ENCODE results near the gene TMEM131L. TPM values are rescaled to one million over a fixed set of nuclear protein-coding genes. Genes with fewer than 3 reads are reported as not detected.

Gene TMEM131L
- total and polyA plus RNA-seq, 2 donors (not counting 3 experiments of a cell fraction or from before 2014, with no cell fraction given), result 7.7 to 21.2 TPM

DNA sequence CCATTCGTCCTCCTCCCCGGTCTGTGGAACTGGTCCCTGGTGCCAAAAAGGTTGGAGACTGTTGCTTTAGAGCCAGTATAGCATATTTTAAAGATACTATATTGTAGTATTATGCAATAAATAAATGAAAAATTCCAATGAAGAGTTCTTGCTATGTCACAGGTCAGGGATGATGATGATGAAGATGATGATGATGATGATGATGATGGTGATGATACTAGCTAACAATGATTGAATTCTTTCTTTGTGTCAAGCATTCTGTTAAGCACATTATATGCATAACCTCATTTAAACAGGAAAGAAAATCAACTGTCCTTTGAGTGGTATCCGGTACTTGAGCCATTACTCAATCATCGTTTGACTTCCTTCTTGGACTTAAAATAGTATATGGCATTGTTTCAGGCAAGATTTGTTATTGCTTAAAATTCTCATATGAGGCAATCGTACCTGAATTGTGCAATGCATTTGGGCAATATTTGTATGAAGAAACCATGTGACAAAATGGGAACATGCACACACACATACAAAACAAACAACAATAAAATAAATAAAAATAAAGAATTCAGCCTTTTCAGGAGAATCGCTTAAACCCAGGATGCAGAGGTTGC lies 195.2 kb downstream of the TMEM131L start:
- FAIRE-seq (peak; percentile 79), DNase-seq (ENCODE audit: low read depth, low spot score) (peak; percentile 32)
- intact Hi-C loops (cut with micrococcal nuclease) (loop anchor here (2.0 kb wide), 1 partner anchor 15 kb away; no protein-coding TSS in a partner anchor), dilution Hi-C loops (cut with MboI; ENCODE audit: extremely low pct_ligation_motif_present, low sequenced_read_pairs) (no loop called here)
- no peaks in the 10 kb centered on the region for H3K9me1 ChIP-seq (replicated peaks; ENCODE audit: control insufficient read depth, extremely low read depth, insufficient read depth, low read length)
- no peaks in the 10 kb centered on the region for H3K79me2 ChIP-seq (ENCODE audit: control insufficient read depth, insufficient read depth, low read length)
- H3K4me3 ChIP-seq (replicated peaks in 1 of 3; ENCODE audit: insufficient read depth in 1 of 3, low read depth in 1 of 3, low read length in 3 of 3), result no peak overlapping the region
- H2AFZ ChIP-seq (ENCODE audit: low read depth, low read length), result no peak overlapping the region
- H3K4me2 ChIP-seq (ENCODE audit: insufficient read depth, low read length), result no peak overlapping the region
- H4K20me1 ChIP-seq (replicated peaks; ENCODE audit: control insufficient read depth, extremely low read depth, insufficient read depth, low read length), result no peaks in the 10 kb centered on the region
- ChIA-PET POLR2A (no interaction called here), CTCF (no interaction called here)
- H3K4me1 ChIP-seq (ENCODE audit: control insufficient read depth, extremely low read depth, insufficient read depth, low read length), result no peaks in the 10 kb centered on the region
- H3K27me3 ChIP-seq (ENCODE audit: control insufficient read depth in 2 of 2, insufficient read depth in 2 of 2, low read length in 2 of 2), result peaks cover 0 to 3% of the 10 kb centered on the region in 2 experiments
- peak; percentile 14 for TF ChIP-seq JUN (IDR thresholded peaks at IDR 0.05; ENCODE audit: borderline replicate concordance, insufficient read depth, insufficient read length, low read depth)
- no peak for TF ChIP-seq GATA2 (IDR thresholded peaks at IDR 0.05; ENCODE audit: insufficient read depth, insufficient read length, low read depth, low read length)
- H3K36me3 ChIP-seq (ENCODE audit: control insufficient read depth in 2 of 2, extremely low read depth in 1 of 2, insufficient read depth in 2 of 2, low read length in 2 of 2), result no peaks in the 10 kb centered on the region
- H3K9ac ChIP-seq (replicated peaks; ENCODE audit: extremely low read depth, insufficient read depth, low read length), result no peak overlapping the region
- BruUV-seq (replicated peaks), result no TSS peak
- H3K27ac ChIP-seq (ENCODE audit: insufficient read depth, low read depth, low read length), result no peak overlapping the region
- no peaks in the 10 kb centered on the region for H3K9me3 ChIP-seq (replicated peaks; ENCODE audit: control insufficient read depth, insufficient read depth, low read length)

DNA sequence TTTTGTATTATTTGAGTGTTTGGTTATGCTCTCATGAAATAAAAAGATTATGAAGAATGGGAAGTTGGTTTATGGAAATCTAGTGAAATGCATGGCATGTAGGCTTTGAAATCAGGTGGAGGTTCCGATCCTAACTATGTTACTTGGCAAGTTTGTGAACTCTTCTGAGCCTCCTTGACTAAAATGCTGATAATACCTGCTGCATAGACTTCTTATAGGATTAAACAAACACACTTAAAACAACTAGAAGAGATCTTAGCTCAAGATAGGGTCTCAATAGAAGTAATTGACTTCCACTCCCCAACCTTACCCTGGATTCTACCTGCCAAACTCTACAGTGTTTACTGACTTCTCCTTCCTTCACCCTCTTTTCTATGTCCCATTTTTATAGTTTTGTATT lies 195.7 kb downstream of the TMEM131L start:
- H3K27me3 ChIP-seq (ENCODE audit: control insufficient read depth in 2 of 2, insufficient read depth in 2 of 2, low read length in 2 of 2), result peaks cover 0 to 3% of the 10 kb centered on the region in 2 experiments
- dilution Hi-C loops (cut with MboI; ENCODE audit: extremely low pct_ligation_motif_present, low sequenced_read_pairs) (no loop called here), intact Hi-C loops (cut with micrococcal nuclease) (loop anchor here (2.0 kb wide), 1 partner anchor 15 kb away; no protein-coding TSS in a partner anchor)
- no peak overlapping the region for H3K27ac ChIP-seq (ENCODE audit: insufficient read depth, low read depth, low read length)
- no peaks in the 10 kb centered on the region for H4K20me1 ChIP-seq (replicated peaks; ENCODE audit: control insufficient read depth, extremely low read depth, insufficient read depth, low read length)
- H3K36me3 ChIP-seq (ENCODE audit: control insufficient read depth in 2 of 2, extremely low read depth in 1 of 2, insufficient read depth in 2 of 2, low read length in 2 of 2), result no peaks in the 10 kb centered on the region
- no peak for TF ChIP-seq FOS (IDR thresholded peaks at IDR 0.05; ENCODE audit: borderline replicate concordance, insufficient read depth, low read length)
- TF ChIP-seq POLR2AphosphoS5 (IDR thresholded peaks at IDR 0.05; ENCODE audit: insufficient read depth, low read depth, low read length), result no peak
- TF ChIP-seq, protein P1, sequence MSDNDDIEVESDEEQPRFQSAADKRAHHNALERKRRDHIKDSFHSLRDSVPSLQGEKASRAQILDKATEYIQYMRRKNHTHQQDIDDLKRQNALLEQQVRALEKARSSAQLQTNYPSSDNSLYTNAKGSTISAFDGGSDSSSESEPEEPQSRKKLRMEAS (IDR thresholded peaks at IDR 0.05; ENCODE audit: insufficient read depth, insufficient read length), result no peak
- no peak for TF ChIP-seq POLR2A (IDR thresholded peaks at IDR 0.05; ENCODE audit: low read depth, low read length)
- no peak for TF ChIP-seq EZH2 (IDR thresholded peaks at IDR 0.05; ENCODE audit: borderline replicate concordance, low read depth, low read length, severe bottlenecking)
- no peak for TF ChIP-seq MYC (IDR thresholded peaks at IDR 0.05; ENCODE audit: low read depth, low read length)
- TF ChIP-seq, protein P2, sequence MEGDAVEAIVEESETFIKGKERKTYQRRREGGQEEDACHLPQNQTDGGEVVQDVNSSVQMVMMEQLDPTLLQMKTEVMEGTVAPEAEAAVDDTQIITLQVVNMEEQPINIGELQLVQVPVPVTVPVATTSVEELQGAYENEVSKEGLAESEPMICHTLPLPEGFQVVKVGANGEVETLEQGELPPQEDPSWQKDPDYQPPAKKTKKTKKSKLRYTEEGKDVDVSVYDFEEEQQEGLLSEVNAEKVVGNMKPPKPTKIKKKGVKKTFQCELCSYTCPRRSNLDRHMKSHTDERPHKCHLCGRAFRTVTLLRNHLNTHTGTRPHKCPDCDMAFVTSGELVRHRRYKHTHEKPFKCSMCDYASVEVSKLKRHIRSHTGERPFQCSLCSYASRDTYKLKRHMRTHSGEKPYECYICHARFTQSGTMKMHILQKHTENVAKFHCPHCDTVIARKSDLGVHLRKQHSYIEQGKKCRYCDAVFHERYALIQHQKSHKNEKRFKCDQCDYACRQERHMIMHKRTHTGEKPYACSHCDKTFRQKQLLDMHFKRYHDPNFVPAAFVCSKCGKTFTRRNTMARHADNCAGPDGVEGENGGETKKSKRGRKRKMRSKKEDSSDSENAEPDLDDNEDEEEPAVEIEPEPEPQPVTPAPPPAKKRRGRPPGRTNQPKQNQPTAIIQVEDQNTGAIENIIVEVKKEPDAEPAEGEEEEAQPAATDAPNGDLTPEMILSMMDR (IDR thresholded peaks at IDR 0.05; ENCODE audit: extremely low read depth in 1 of 2, insufficient read depth in 1 of 2, low read depth in 1 of 2, low read length in 2 of 2), result no peak
- TF ChIP-seq JUN (IDR thresholded peaks at IDR 0.05; ENCODE audit: borderline replicate concordance, insufficient read depth, insufficient read length, low read depth), result no peak
- no peak for TF ChIP-seq GATA2 (IDR thresholded peaks at IDR 0.05; ENCODE audit: insufficient read depth, insufficient read length, low read depth, low read length)
- CTCF ChIA-PET, result no interaction called here
- FAIRE-seq (no peak), DNase-seq (ENCODE audit: low read depth, low spot score) (no peak)
- H3K4me2 ChIP-seq (ENCODE audit: insufficient read depth, low read length), result no peak overlapping the region
- H3K4me1 ChIP-seq (ENCODE audit: control insufficient read depth, extremely low read depth, insufficient read depth, low read length), result no peaks in the 10 kb centered on the region
- H3K9me3 ChIP-seq (replicated peaks; ENCODE audit: control insufficient read depth, insufficient read depth, low read length), result no peaks in the 10 kb centered on the region
- no peak overlapping the region for H3K4me3 ChIP-seq (replicated peaks in 1 of 3; ENCODE audit: insufficient read depth in 1 of 3, low read depth in 1 of 3, low read length in 3 of 3)
- H3K9ac ChIP-seq (replicated peaks; ENCODE audit: extremely low read depth, insufficient read depth, low read length), result no peak overlapping the region
- BruUV-seq (replicated peaks), result no TSS peak
- no peaks in the 10 kb centered on the region for H3K9me1 ChIP-seq (replicated peaks; ENCODE audit: control insufficient read depth, extremely low read depth, insufficient read depth, low read length)
- H3K79me2 ChIP-seq (ENCODE audit: control insufficient read depth, insufficient read depth, low read length), result no peaks in the 10 kb centered on the region
- no peak overlapping the region for H2AFZ ChIP-seq (ENCODE audit: low read depth, low read length)
- POLR2A ChIA-PET, result no interaction called here

All from endothelial cell of umbilical vein (primary cell).